Keratinocyte (primary cell): ENCODE results near the gene RPL6.

ENCODE experiments used
- EZH2 ChIP-seq: IDR thresholded peaks from one replicate; pipeline ENCODE4 v1.6.1; 2012; ENCODE audit warnings: inconsistent platforms, mild to moderate bottlenecking, low read length, moderate library complexity
- TF ChIP-seq, protein P1 (sequence below), 3 experiments: IDR thresholded peaks in 1 of 3; conservative IDR thresholded peaks in 1 of 3; optimal IDR thresholded peaks in 1 of 3; 2 replicates in 2 of 3; 3 replicates in 1 of 3; pipeline versions ENCODE3 to v1.5.1; 2011; ENCODE audit warnings: low read length in 3 of 3, mild to moderate bottlenecking in 3 of 3, moderate library complexity in 2 of 3, control low read depth in 1 of 3, inconsistent platforms in 1 of 3; ENCODE audit not compliant: insufficient read depth in 2 of 3; ENCODE audit errors: extremely low read depth in 1 of 3

DNA sequence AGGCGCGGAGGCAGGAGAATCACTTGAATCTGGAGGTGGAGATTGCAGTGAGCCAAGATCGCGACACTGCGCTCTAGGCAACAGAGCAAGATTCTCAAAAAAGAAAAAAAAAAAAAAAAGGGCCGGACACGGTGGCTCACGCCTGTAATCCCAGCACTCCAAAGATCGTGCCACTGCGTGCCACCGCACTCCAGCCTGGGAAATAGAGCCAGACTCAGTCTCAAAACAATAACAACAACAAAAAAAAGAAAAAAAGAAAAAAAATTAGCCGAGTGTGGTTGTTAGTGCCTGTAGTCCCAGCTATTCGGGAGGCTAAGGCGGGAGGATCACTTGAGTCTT is 470 bp upstream of the RPL6 start:
- TF ChIP-seq, protein P1, sequence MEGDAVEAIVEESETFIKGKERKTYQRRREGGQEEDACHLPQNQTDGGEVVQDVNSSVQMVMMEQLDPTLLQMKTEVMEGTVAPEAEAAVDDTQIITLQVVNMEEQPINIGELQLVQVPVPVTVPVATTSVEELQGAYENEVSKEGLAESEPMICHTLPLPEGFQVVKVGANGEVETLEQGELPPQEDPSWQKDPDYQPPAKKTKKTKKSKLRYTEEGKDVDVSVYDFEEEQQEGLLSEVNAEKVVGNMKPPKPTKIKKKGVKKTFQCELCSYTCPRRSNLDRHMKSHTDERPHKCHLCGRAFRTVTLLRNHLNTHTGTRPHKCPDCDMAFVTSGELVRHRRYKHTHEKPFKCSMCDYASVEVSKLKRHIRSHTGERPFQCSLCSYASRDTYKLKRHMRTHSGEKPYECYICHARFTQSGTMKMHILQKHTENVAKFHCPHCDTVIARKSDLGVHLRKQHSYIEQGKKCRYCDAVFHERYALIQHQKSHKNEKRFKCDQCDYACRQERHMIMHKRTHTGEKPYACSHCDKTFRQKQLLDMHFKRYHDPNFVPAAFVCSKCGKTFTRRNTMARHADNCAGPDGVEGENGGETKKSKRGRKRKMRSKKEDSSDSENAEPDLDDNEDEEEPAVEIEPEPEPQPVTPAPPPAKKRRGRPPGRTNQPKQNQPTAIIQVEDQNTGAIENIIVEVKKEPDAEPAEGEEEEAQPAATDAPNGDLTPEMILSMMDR (optimal IDR thresholded peaks at IDR 0.05 in 1 of 3, IDR thresholded peaks at IDR 0.05 in 1 of 3, conservative IDR thresholded peaks at IDR 0.05 in 1 of 3; ENCODE audit: extremely low read depth in 1 of 3, insufficient read depth in 2 of 3, low read length in 3 of 3), result no peak
- TF ChIP-seq EZH2, result no peak
